ENCODE data around the gene P2RY8.
"Not testable (repeated sequence)": the region's sequence is repeated elsewhere in the genome, so short reads cannot be mapped to it uniquely, and the experiment has no call there.

The P2RY8 gene

DNA sequence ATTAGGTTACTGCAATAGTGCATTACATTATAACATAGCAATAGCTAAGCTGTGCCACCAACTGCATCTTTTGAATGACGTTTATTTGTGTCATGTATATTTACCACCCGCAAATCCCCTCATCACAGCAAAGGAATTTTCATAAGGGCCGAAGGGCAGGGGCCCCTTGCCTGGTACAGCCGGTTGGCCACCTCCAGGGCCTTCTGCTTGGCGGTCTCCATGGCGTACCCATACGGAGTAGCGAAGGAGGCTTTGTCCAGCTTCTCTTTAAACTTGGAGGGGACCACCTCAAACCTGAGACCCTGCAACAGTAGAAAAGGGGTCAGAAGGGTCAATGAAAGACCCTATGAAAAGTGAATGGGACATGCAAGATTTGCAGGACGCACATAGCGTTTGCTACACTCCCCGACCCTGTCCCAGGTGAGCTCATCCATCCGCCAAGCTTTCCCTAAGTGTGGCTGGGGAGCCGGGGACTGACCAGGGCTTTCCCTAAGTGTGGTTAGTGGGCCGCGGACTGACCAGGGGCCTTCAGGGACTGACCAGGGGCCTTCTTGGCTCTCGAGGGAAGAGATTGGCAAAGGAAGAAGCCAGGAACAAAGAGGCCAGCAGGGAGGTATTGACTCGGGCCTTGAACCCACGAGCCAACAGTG lies 94.8 kb downstream of the P2RY8 start:
- no peak for DNase-seq

- DNase-seq = no peak
These were observed 96.5 kb downstream of the P2RY8 start for GRCh38 chrX:1440506-1440905.

DNA sequence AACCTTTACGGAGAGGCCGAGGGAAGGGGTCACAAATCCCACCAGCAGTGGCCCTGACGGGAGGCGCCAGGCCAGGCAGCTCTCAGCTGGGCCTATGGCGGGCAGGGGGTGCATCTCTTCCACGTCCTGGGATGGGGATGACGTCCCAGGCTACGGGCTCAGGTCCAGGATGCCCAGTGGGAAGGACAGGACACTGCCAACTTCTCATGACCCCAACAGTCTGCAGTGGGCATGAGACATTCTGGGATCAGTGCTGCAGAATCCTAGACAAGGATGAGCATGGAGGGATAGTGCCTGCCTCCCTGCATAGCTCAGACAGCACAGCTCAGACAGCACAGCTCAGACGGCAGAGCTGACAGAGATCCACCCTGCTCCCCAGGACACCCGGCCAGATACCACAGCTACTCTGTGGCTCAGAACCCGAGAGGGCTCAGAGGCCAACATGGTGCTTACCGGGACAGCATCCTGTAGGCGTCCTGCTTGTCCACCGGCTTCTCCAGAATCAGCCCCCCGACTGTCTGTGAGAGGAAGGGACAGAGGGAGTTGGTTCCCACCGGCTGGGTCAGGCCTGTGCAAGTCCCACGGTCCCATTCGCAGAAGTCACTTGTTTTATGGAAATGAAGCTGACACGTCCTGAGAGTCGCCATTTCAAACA lies 101.6 kb downstream of the P2RY8 start:
- no peak for DNase-seq

- DNase-seq = no peak
These were observed 102.1 kb downstream of the P2RY8 start for GRCh38 chrX:1434871-1435240.

- no peak for DNase-seq
These were observed 103.2 kb downstream of the P2RY8 start for GRCh38 chrX:1433646-1434357.

DNA sequence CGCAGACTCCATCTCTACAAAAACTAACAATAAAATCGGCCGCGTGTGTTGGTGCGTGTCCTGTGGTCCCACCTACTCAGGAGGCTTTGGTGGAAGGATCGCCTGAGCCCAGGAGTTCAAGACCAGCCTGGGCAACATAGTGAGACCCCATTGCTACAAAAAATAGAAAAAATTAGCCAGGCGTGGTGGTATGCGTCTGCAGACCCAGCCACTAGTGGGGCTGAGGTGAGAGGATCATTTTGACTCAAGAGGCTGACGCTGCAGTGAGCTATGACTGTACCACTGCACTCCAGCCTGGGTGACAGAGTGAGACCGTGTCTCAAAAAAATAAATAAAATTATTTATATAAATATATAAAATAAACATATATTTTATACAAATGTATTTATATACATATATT lies 106.5 kb downstream of the P2RY8 start:
- DNase-seq = no peak

- no peak for DNase-seq
These were observed 109.2 kb downstream of the P2RY8 start for GRCh38 chrX:1427756-1428155.

DNA sequence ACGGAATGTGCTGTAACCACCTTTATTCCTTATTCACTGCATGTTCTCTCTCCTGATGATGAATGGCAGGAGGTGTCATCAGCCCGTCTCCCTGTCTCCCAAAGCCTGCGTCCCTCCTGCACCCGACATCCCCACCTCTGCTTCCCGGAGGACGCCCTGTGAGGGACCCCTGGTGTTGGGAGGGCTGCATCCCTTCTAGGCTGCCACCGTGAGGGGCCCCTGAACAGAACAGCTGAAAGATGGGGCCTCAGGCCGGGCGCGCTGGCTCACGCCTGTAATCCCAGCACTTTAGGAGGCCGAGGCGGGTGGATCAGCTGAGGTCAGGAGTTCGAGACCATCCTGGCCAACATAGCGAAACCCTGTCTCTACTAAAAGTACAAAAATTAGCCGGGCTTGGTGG lies 110.7 kb downstream of the P2RY8 start:
- DNase-seq = not testable (repeated sequence)

- no peak for DNase-seq
These were observed 111.6 kb downstream of the P2RY8 start for GRCh38 chrX:1425381-1425780.

GRCh38 chrX:1424147-1424851 lies 112.7 kb downstream of the P2RY8 start:
- no peak for DNase-seq

- no peak for DNase-seq
These were observed 113.8 kb downstream of the P2RY8 start for GRCh38 chrX:1423215-1423614.

GRCh38 chrX:1422135-1422465 lies 114.9 kb downstream of the P2RY8 start:
- DNase-seq = no peak

DNA sequence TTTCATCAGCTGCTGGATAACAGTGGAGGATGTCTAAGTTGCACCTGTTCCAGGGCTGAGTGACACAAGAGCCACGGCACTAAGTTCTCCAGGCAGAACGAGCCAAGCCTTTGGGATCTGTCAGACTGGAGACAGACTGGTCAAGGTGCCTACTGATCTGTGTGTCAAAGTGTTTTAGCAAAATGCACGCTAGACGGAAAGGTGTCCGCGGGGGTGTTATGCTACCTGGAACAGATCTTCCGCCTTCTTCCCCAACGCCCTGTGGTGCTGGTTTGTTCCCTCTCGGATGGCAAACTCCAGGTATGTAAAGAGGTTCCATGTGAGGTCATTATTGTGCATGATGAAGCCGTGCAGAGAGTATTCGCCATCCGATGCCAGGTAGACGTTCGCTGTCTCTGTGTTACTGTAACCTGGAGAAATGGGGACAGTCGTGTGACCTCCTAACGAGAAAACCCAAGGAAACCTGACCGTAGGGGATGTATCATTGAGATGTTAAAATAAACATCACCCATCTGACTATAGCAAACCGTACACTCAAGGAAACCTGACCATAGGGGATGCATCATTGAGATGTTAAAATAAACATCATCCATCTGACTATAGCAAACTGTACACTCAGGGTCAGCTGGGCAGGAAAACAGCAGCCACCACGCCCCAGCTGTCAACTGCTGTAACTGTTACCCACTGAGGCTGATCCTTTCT lies 115.4 kb downstream of the P2RY8 start:
- no peak for DNase-seq

DNA sequence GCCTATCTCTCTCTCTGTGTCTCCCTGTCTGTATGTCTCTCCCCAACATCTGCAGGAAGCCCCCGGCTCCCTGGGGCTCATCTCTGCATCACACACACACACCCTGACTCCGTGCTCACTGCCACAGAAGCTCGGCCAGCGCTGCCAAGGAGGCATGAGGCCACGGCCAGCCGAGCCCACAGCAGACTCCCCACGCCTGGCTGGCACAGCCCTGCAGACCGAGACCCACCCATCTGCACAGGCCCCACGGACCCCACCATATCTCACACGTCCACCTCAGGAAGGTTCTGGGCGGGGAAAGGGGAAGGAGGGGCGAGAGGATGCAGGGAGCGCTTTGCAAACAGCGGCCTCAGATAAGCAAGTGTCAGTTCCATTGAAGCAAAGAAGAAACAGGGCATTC lies 116.6 kb downstream of the P2RY8 start:
- DNase-seq = no peak

DNA sequence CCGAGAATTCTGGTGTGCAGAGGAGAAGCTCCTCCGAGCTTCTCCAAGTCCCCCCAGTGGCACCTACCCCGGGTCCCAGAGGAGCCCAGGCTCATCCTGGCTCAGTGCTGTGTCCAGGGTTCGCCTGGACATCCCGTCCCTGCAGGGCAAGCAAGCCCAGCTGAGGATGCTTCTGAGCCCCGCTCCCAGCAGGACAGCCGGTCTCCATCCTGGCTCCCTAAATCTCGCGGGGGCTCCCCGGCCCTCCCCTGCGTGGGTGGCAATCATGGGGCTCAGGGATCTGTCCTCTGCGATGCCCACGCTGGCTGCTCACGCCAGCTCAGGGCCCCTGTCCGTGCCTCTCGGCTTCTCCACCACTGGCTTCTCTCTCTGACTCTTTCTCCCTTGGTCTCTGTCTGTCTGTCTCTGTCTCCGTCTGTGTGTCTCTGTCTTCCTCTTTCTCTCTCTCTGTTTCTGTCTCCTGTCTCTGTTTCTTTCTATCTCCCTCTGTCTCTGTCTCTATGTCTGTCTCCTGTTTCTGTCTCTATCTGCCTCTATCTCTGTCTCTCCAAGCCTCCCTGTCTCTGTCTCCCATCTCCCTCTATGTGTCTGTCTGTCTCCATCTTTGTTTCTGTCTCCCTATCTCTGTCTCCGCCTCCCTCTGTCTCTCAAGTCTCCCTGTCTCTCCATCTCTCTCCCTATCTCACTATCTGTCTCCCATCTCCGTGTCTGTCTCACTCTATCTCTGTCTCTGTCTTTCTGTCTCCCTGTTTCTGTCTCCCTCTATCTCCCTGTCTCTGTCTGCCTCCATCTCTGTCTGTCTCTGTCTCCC lies 117.2 kb downstream of the P2RY8 start:
- DNase-seq = no peak

GRCh38 chrX:1418901-1419544 lies 118.0 kb downstream of the P2RY8 start:
- DNase-seq = no peak

GRCh38 chrX:1417921-1418771 lies 118.8 kb downstream of the P2RY8 start:
- DNase-seq = no peak

DNA sequence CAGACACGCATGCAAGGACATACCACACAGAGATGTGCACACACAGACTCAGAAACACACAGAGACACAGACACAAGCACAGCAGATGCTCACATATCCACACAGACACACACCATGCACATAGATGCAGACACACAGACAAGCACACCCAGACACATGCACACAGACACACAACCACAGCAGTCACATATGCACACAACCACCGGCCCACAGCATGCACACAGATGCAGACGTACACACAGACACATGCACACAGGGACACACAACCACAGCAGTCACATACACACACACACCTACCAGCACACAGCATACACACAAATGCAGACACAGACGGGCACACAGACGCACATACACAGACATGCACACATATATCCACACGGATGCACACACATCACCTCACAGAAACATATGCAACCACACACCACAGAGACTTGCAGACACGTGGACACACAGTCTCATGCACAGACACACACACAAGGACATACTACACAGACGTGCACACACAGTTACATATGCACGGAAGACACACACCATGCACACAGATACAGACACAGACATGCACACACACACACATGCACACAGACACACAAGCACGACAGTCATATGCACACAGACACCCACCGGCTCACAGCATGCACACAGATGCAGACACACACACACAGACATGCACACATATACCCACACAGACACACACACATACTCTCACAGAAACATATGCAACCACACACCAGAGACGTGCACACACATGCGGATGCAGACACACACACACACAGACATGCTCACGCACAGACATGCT lies 119.8 kb downstream of the P2RY8 start:
- DNase-seq = no peak

DNA sequence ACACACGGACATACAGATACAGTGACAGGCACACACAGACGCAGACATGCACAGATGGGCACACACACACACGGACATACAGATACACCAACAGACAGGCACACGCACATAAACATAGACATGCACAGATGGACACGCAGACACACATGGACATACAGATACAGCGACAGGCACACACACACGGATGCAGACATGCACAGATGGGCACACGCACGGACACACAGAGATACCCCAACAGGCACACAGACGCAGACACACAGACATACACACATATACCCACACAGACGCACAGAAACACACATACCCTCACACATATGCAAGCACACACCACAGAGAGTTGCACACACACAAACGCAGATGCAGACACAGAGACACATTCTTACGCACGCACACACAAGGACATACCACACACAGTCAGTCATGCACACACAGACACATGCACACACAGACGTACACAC lies 120.6 kb downstream of the P2RY8 start:
- no peak for DNase-seq
